Measurements from ENCODE around the gene TBL1X. TPM values are rescaled to one million over a fixed set of nuclear protein-coding genes. Genes with fewer than 3 reads are reported as not detected.

Gene TBL1X
- total RNA-seq, 1 donor from 2014 or later, result 11.4 TPM

GRCh38 chrX:9619133-9619532, 154.3 kb downstream of the TBL1X start:
- DNase-seq (ENCODE audit: low read depth), result no peak

- DNase-seq (ENCODE audit: low read depth), result no peak
Measured at GRCh38 chrX:9619581-9619980, 154.7 kb downstream of the TBL1X start.

GRCh38 chrX:9622128-9622527, 157.3 kb downstream of the TBL1X start:
- no peak for DNase-seq (ENCODE audit: low read depth)

GRCh38 chrX:9626379-9626778, 161.5 kb downstream of the TBL1X start:
- no peak for DNase-seq (ENCODE audit: low read depth)

- no peak for DNase-seq (ENCODE audit: low read depth)
Measured at GRCh38 chrX:9627922-9628321, 163.1 kb downstream of the TBL1X start.

GRCh38 chrX:9628779-9629493, 164.1 kb downstream of the TBL1X start:
- DNase-seq (ENCODE audit: low read depth), result no peak

- no peak for DNase-seq (ENCODE audit: low read depth)
Measured at GRCh38 chrX:9634551-9634950, 169.7 kb downstream of the TBL1X start.

GRCh38 chrX:9635368-9635767, 170.5 kb downstream of the TBL1X start:
- DNase-seq (ENCODE audit: low read depth), result no peak

- DNase-seq (ENCODE audit: low read depth), result peak; percentile 42
Measured at GRCh38 chrX:9635803-9636202, 170.9 kb downstream of the TBL1X start.

GRCh38 chrX:9638871-9639270, 174.0 kb downstream of the TBL1X start:
- no peak for DNase-seq (ENCODE audit: low read depth)

- DNase-seq (ENCODE audit: low read depth), result no peak
Measured at GRCh38 chrX:9642270-9642995, 177.6 kb downstream of the TBL1X start.

- DNase-seq (ENCODE audit: low read depth), result no peak
Measured at GRCh38 chrX:9643807-9644206, 178.9 kb downstream of the TBL1X start.

GRCh38 chrX:9644335-9644734, 179.5 kb downstream of the TBL1X start:
- no peak for DNase-seq (ENCODE audit: low read depth)

GRCh38 chrX:9646471-9647224, 181.8 kb downstream of the TBL1X start:
- no peak for DNase-seq (ENCODE audit: low read depth)

- DNase-seq (ENCODE audit: low read depth), result no peak
Measured at GRCh38 chrX:9647431-9647830, 182.6 kb downstream of the TBL1X start.

GRCh38 chrX:9650091-9650490, 185.2 kb downstream of the TBL1X start:
- no peak for DNase-seq (ENCODE audit: low read depth)

GRCh38 chrX:9651737-9652136, 186.9 kb downstream of the TBL1X start:
- DNase-seq (ENCODE audit: low read depth), result peak; percentile 9

- no peak for DNase-seq (ENCODE audit: low read depth)
Measured at GRCh38 chrX:9654929-9655328, 190.1 kb downstream of the TBL1X start.

GRCh38 chrX:9656277-9656676, 191.4 kb downstream of the TBL1X start:
- no peak for DNase-seq (ENCODE audit: low read depth)

GRCh38 chrX:9656871-9657270, 192.0 kb downstream of the TBL1X start:
- DNase-seq (ENCODE audit: low read depth), result no peak

- no peak for DNase-seq (ENCODE audit: low read depth)
Measured at GRCh38 chrX:9657590-9658256, 192.9 kb downstream of the TBL1X start.

- no peak for DNase-seq (ENCODE audit: low read depth)
Measured at GRCh38 chrX:9658409-9658808, 193.6 kb downstream of the TBL1X start.

Measured in myocyte (in vitro differentiated cells).